ENCODE results near the gene PROSER3. TPM values are rescaled to one million over a fixed set of nuclear protein-coding genes. Genes with fewer than 3 reads are reported as not detected.
A peak's percentile ranks its signal among the peaks of the same experiment; 100 is the strongest.

Gene PROSER3
- total RNA-seq, 4 donors from 2014 or later: 9.6 to 23.8 (median 17.1) TPM

- H3K27me3 ChIP-seq: no peaks in the 10 kb centered on the region
- peaks cover 51% of the 10 kb centered on the region for H3K4me1 ChIP-seq
- H3K9me3 ChIP-seq: no peaks in the 10 kb centered on the region
- WGBS: 0% methylated on average over 24 of the region's 40 CpGs
- peak within 1 kb of the TSS; percentile 86 for H3K4me3 ChIP-seq
- peaks cover 5% of the 10 kb centered on the region for H3K36me3 ChIP-seq
- peak; percentile 98 to 99 for DNase-seq (ENCODE audit: low spot score in 2 of 2)
- H3K27ac ChIP-seq: peak within 1 kb of the TSS; percentile 100
- TF ChIP-seq POLR2A (IDR thresholded peaks at IDR 0.05) (peak in 1 of 2 donors; percentile 22), CTCF (IDR thresholded peaks at IDR 0.05) (no peak), POLR2AphosphoS5 (IDR thresholded peaks at IDR 0.05) (peak in 1 of 3 donors; percentile 40)
These were observed 12.5 kb upstream of the PROSER3 start, which contains the start of the genes PSENEN and U2AF1L4 for GRCh38 chr19:35745328-35746086. Gene PSENEN (plus strand): TSS chr19:35745651. CDS start chr19:35745931, 280 bp downstream. Gene U2AF1L4 (minus strand): TSS chr19:35745418. CDS start chr19:35745391, 27 bp downstream.

- H3K4me3 ChIP-seq: peak overlapping the region; percentile 86
- H3K27ac ChIP-seq: peak overlapping the region; percentile 100
- no peaks in the 10 kb centered on the region for H3K27me3 ChIP-seq
- peaks cover 5% of the 10 kb centered on the region for H3K36me3 ChIP-seq
- H3K9me3 ChIP-seq: no peaks in the 10 kb centered on the region
- TF ChIP-seq POLR2AphosphoS5 (IDR thresholded peaks at IDR 0.05): no peak
- TF ChIP-seq CTCF (IDR thresholded peaks at IDR 0.05): no peak
- no peak for TF ChIP-seq EP300 (IDR thresholded peaks at IDR 0.05)
- TF ChIP-seq POLR2A (IDR thresholded peaks at IDR 0.05): no peak
- WGBS: 12% methylated on average over 4 of the region's 4 CpGs
- DNase-seq (ENCODE audit: low spot score in 2 of 2): no peak
- H3K4me1 ChIP-seq: peaks cover 47% of the 10 kb centered on the region
These were observed 11.9 kb upstream of the PROSER3 start for GRCh38 chr19:35746087-35746462.

- WGBS: 74% methylated on average over 5 of the region's 5 CpGs
- Histone ChIP-seq H3K9me3 (no peaks in the 10 kb centered on the region), H3K4me1 (peaks cover 44% of the 10 kb centered on the region), H3K27me3 (no peaks in the 10 kb centered on the region), H3K36me3 (peaks cover 5% of the 10 kb centered on the region), H3K27ac (no peak overlapping the region), H3K4me3 (peak overlapping the region; percentile 86)
- DNase-seq (ENCODE audit: low spot score in 2 of 2): no peak
- TF ChIP-seq EP300 (IDR thresholded peaks at IDR 0.05): no peak
- no peak for TF ChIP-seq POLR2A (IDR thresholded peaks at IDR 0.05)
- TF ChIP-seq POLR2AphosphoS5 (IDR thresholded peaks at IDR 0.05): no peak
- TF ChIP-seq CTCF (IDR thresholded peaks at IDR 0.05): no peak
These were observed 11.4 kb upstream of the PROSER3 start for GRCh38 chr19:35746531-35746930.

GRCh38 chr19:35748106-35749020 lies 9.6 kb upstream of the PROSER3 start, which contains the start of gene LIN37:
Gene LIN37 (plus strand): TSS chr19:35748576. CDS start chr19:35748725, 149 bp downstream.
- Histone ChIP-seq H3K4me3 (peak within 1 kb of the TSS; percentile 59), H3K36me3 (peaks cover 16% of the 10 kb centered on the region), H3K4me1 (peaks cover 44% of the 10 kb centered on the region), H3K27me3 (no peaks in the 10 kb centered on the region), H3K9me3 (no peaks in the 10 kb centered on the region), H3K27ac (peak within 1 kb of the TSS; percentile 34)
- peak; percentile 99 to 100 for DNase-seq (ENCODE audit: low spot score in 2 of 2)
- WGBS: under 1% methylated on average over 38 of the region's 45 CpGs
- TF ChIP-seq POLR2A (IDR thresholded peaks at IDR 0.05) (peak; percentile 71 to 78), EP300 (IDR thresholded peaks at IDR 0.05) (no peak), CTCF (IDR thresholded peaks at IDR 0.05) (no peak), POLR2AphosphoS5 (IDR thresholded peaks at IDR 0.05) (peak in 1 of 3 donors; percentile 59)

All from suprapubic skin (tissue), 4 donors.